HK-2 (cell line): Measurements from ENCODE around the gene C16orf86.
A peak's percentile ranks its signal among the peaks of the same experiment; 100 is the strongest.

ENCODE experiments used
- DNase-seq: peaks from one replicate; pipeline ENCODE4 v3.0.0-alpha.2; 2018; ENCODE audit not compliant: unreplicated experiment

Gene C16orf86

GRCh38 chr16:67653789-67654402, 12.7 kb upstream of the C16orf86 start:
- DNase-seq, result no peak

- DNase-seq, result no peak
These were observed 12.2 kb upstream of the C16orf86 start for GRCh38 chr16:67654403-67654911.

GRCh38 chr16:67655363-67655762, 11.3 kb upstream of the C16orf86 start:
- DNase-seq, result no peak

DNA sequence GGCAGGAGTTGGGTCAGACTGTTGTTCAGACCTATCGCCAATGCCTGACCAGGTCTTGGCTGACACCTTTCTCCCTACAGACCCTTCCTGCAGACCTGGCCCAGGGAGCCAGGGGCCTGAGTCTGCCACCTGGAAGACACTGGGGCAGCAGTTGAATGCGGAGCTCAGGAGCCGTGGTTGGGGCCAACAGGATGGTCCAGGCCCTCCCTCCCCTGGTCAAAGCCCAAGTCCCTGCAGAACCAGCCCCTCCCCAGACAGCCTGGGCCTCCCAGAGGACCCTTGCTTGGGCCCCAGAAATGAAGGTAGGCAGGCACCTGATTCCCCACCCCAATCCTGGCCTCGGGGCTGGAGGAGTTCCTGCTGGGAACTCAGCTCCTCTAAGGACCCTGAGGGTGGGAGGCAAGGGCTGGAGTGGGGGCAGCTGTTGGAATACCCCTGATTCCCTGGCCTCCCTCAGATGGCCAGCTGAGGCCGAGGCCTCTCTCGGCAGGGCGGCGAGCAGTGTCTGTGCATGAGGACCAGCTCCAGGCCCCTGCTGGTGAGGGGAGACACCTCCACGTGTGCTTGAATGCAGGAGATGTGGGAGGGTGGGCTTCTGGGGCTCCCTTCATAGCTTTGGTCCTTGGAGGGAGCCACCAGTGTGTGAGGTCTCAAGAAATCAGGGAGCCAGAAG, 10.1 kb upstream of the C16orf86 start:
- DNase-seq, result no peak

- no peak for DNase-seq
These were observed 9.5 kb upstream of the C16orf86 start for GRCh38 chr16:67657017-67657608.

GRCh38 chr16:67657751-67658518, 8.7 kb upstream of the C16orf86 start:
- DNase-seq, result no peak

- DNase-seq, result no peak
These were observed 7.6 kb upstream of the C16orf86 start for GRCh38 chr16:67658849-67659674.

- DNase-seq, result peak; percentile 92
These were observed 6.7 kb upstream of the C16orf86 start, which contains the start of gene ACD for GRCh38 chr16:67659675-67660563. TSS of gene ACD (minus strand) at chr16:67660260. CDS start at chr16:67660220, 40 bp downstream.

DNA sequence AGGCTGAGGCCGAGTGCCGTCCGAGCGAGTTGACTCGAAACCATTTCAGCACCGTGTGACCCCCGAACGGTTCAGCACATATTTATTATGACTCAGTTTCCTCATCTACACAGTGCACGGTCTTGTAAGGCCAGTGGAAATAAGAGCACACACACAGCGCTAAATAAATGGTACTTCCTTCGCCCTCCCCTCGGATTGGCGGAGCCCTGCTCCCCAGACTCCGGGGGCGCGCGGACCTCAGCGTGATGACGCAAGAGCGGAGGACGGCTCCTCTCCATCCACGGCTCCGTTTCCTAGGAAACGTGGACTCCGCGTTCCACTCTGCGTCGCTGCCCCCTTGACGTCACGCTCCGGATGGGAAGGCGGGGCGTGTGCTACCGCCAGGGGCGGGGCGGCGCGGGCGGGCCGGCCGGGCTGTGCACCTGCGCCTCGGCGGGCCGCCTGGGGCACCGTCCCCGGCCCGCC, 6.0 kb upstream of the C16orf86 start, which contains the start of gene PARD6A:
TSS of gene PARD6A (plus strand) at position 397 of the 465 bp plus-strand sequence. CDS start 79 bp downstream, outside the sequence.
- peak; percentile 86 for DNase-seq

DNA sequence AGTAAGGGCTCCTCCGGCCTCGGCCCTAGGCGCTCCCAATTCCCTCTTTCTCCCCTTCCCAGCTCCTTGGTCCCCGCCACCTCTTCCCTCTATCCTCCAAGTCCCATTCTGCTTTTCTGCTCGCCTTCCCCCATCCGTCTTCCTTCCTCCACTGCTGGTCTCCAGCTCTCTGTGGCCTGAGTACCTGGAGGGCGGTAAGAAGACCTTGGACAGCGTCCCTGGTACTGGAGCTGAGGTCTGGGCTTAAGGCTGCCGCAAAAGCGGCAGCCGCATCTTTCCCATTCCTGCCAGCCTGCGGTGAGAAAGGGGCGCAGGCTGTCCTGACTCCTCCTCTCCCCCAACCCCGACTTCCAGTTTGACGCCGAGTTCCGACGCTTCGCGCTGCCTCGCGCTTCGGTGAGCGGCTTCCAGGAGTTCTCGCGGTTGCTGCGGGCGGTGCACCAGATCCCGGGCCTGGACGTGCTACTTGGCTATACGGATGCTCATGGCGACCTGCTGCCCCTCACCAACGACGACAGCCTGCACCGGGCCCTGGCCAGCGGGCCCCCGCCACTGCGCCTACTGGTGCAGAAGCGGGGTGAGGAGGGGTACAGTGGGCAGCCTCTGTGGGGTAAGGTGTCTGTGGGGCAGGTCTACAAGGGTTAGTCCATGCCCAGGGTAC, 5.4 kb upstream of the C16orf86 start:
- DNase-seq, result no peak

GRCh38 chr16:67661886-67662652, 4.5 kb upstream of the C16orf86 start:
- DNase-seq, result no peak

DNA sequence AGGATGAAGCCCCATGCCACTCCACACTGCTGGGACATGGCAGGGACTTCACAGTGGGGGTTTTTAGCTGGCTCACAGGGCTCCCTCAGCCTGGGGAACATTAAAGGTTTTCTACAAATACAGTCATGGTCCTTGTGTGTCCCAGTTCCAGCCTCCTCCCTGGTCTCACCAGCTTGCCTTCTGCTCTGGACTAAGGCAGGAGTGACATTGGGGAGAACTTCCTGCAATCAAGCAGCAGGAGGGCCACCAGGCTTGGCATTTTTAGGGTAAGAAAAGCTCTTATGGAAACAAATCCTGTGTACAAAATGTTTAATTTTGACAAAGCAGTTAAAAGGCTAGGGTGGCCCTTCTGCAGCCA, 4.0 kb upstream of the C16orf86 start:
- DNase-seq, result no peak

DNA sequence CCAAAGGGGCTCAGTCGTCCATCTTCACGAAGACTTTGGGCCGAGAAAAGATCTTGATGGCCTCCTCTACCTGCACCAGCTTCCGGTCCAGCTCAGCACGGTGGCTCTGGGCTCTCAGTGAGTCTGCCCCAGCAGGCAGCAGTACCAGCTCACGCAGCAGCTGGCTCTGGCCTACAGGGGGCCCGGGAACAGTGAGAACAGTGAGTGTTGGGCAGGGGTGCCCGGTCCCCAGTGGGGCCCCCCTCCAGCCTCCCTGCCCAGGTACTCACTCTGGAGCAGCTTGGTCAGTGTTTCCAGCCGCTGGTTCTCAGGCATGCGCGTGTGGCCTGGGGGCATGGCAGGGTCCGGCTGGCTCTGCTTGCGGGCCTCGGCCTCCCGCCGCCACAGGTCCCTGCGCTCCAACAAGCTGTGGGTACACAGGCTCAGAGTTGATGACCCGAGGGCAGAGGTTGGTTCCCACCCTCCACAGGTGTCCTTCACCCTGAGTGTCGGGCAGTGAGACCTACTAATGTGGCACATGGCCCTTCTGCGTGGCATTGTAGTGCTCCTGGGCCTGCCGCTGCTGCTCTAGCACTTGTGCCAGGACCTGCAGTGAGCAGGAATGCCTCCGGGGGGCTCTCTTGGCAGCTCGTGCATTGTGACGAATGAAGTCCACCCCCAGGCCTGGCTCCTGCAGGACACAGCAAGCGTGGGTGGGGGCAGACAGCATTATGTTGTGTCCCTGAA, 3.3 kb upstream of the C16orf86 start:
- no peak for DNase-seq

GRCh38 chr16:67663877-67664222, 2.8 kb upstream of the C16orf86 start:
- DNase-seq, result no peak

DNA sequence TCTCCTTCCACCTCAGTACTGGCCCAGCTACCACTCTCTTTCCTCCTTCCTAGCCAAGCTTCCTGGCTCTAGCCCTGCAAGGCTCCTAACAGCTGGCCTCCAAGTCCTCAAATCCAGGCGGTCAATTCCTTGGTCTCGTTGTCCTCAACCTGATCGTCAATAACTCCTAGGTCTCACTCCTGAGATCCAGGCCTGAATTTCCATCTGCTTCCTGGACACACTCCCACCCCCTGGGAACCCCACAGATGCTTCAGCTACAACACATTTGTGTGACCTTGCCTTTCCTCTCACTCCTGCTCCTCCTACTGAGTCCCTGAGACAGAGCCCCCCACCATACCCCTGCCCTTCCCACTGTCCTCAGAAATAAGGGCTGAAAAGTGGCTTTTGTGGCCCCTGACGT, 2.4 kb upstream of the C16orf86 start:
- no peak for DNase-seq

- no peak for DNase-seq
These were observed 1.7 kb upstream of the C16orf86 start for GRCh38 chr16:67664871-67665270.

GRCh38 chr16:67665598-67665997, 1.0 kb upstream of the C16orf86 start:
- no peak for DNase-seq

- peak; percentile 50 for DNase-seq
These were observed 522 bp upstream of the C16orf86 start for GRCh38 chr16:67666032-67666551.
